A549 (cell line): Measurements from ENCODE around the gene SMAD6. TPM values are rescaled to one million over a fixed set of nuclear protein-coding genes. Genes with fewer than 3 reads are reported as not detected.

Experiments
- ATAC-seq, 2 experiments: fragments of 200-7000 bp in 1 of 2; fragments of >200 bp in 1 of 2; cut with Nextera tagmentation in 1 of 2; cut with Tn5 transposase in 1 of 2; 3 replicates each; pipeline versions ENCODE4 v1.8.0 to v1.9.1; 2018 to 2020; ENCODE audit warnings: mild to moderate bottlenecking in 1 of 2, moderate library complexity in 1 of 2
- CTCF ChIA-PET: fragments of 300-600 bp; sonication (Branson Sonifier 250); formaldehyde crosslinking; extraction: SDS; loops from one replicate; lab custom pipeline; 2021; ENCODE audit warnings: antibody characterized with exemption, inconsistent platforms; lab: Yijun Ruan, JAX
- POLR2A ChIA-PET: fragments of 350-600 bp; formaldehyde crosslinking; extraction: SDS; loops from one replicate; lab custom pipeline; 2021; ENCODE audit warnings: antibody characterized with exemption, inconsistent platforms; lab: Yijun Ruan, JAX
- DNase-seq, 2 experiments: peaks; one replicate each; pipeline versions ENCODE4 v3.0.0 to v3.0.0-alpha.2; 2011 to 2016; ENCODE audit warnings: low read depth in 1 of 2, low spot score in 1 of 2
- FAIRE-seq: peaks from 2 replicates; lab custom pipeline; 2011; peaks lifted over from hg19 to GRCh38; lab: Jason Lieb, UNC
- H3K27ac ChIP-seq, 2 experiments: fragments of >200 bp; sonication (Bioruptor Twin); formaldehyde crosslinking; 3 replicates each; pipeline ENCODE4 v1.5.1; 2016 to 2017
- H3K4me1 ChIP-seq: fragments of >200 bp; sonication (Bioruptor Twin); formaldehyde crosslinking; 3 replicates; pipeline ENCODE4 v1.6.1; 2016
- H3K4me2 ChIP-seq: fragments of >200 bp; sonication (Bioruptor Twin); formaldehyde crosslinking; 3 replicates; pipeline ENCODE4 v1.6.1; 2016
- H3K4me3 ChIP-seq: fragments of >200 bp; sonication (Bioruptor Twin); formaldehyde crosslinking; 3 replicates; pipeline ENCODE4 v1.5.1; 2016
- H3K9me3 ChIP-seq: fragments of >200 bp; sonication (Bioruptor Twin); formaldehyde crosslinking; 3 replicates; pipeline ENCODE4 v1.6.1; 2016
- BHLHE40 ChIP-seq: IDR thresholded peaks from 2 replicates; pipeline ENCODE4 v1.6.1; 2012; ENCODE audit warnings: low read depth, low read length, inconsistent platforms
- CEBPB ChIP-seq, 2 experiments: fragments of >200 bp in 1 of 2; sonication (Bioruptor Twin) in 1 of 2; formaldehyde crosslinking in 1 of 2; IDR thresholded peaks; 2 replicates each; pipeline ENCODE4 v1.6.1; 2012 to 2016
- FOSL2 ChIP-seq, 2 experiments: fragments of 450-650 bp in 1 of 2; fragments of >200 bp in 1 of 2; sonication (Bioruptor Twin) in 1 of 2; formaldehyde crosslinking; IDR thresholded peaks; 2 replicates each; pipeline versions ENCODE4 v1.5.0 to v1.6.1; 2016 to 2020; ENCODE audit warnings: mild to moderate bottlenecking in 1 of 2, moderate library complexity in 1 of 2
- HDAC2 ChIP-seq: fragments of 200-600 bp; sonication (generic); IDR thresholded peaks from 2 replicates; pipeline ENCODE4 v1.6.1; 2016
- HES2 ChIP-seq: fragments of >200 bp; sonication (Bioruptor Twin); formaldehyde crosslinking; IDR thresholded peaks from 2 replicates; pipeline ENCODE4 v1.6.1; 2016
- HOXB13 ChIP-seq: fragments of 250-450 bp; sonication (Bioruptor Pico); IDR thresholded peaks from 2 replicates; pipeline ENCODE4 v1.5.0; 2020; ENCODE audit warnings: low read depth, mild to moderate bottlenecking, moderate library complexity
- KDM1A ChIP-seq: fragments of 200-600 bp; sonication (generic); IDR thresholded peaks from 2 replicates; pipeline ENCODE4 v1.6.1; 2016; ENCODE audit warnings: low read depth, mild to moderate bottlenecking
- MYC ChIP-seq: IDR thresholded peaks from 2 replicates; pipeline ENCODE4 v1.6.1; 2012; ENCODE audit warnings: mild to moderate bottlenecking, inconsistent platforms, low read length, improper control_type of control experiment, borderline replicate concordance
- NPAS2 ChIP-seq: fragments of 250-450 bp; sonication (Bioruptor Pico); IDR thresholded peaks from 2 replicates; pipeline ENCODE4 v1.8.0; 2022; ENCODE audit warnings: mild to moderate bottlenecking, moderate library complexity, borderline replicate concordance
- PBX3 ChIP-seq: IDR thresholded peaks from 2 replicates; pipeline ENCODE4 v1.6.1; 2012
- RARB ChIP-seq: fragments of 250-450 bp; sonication (Bioruptor Pico); IDR thresholded peaks from 2 replicates; pipeline ENCODE4 v1.8.0; 2021; ENCODE audit warnings: mild to moderate bottlenecking, moderate library complexity
- RFX5 ChIP-seq: fragments of 450-650 bp; IDR thresholded peaks from 2 replicates; pipeline ENCODE4 v1.7.1; 2014; ENCODE audit warnings: antibody characterized with exemption, mild to moderate bottlenecking, moderate library complexity
- RNF2 ChIP-seq: fragments of 200-600 bp; sonication (generic); IDR thresholded peaks from 2 replicates; pipeline ENCODE4 v1.6.1; 2016; ENCODE audit warnings: low read depth, mild to moderate bottlenecking, antibody characterized with exemption, moderate library complexity, borderline replicate concordance
- TFCP2L1 ChIP-seq: fragments of 250-450 bp; sonication (Bioruptor Pico); IDR thresholded peaks from 2 replicates; pipeline ENCODE4 v1.5.0; 2021; ENCODE audit warnings: mild to moderate bottlenecking
- ZNF302 ChIP-seq: fragments of 250-450 bp; sonication (Bioruptor Pico); IDR thresholded peaks from 2 replicates; pipeline ENCODE4 v1.9.0; 2021; ENCODE audit warnings: inconsistent platforms, mild to moderate bottlenecking, moderate library complexity
- ZSCAN20 ChIP-seq: fragments of 250-450 bp; sonication (Bioruptor Pico); IDR thresholded peaks from 2 replicates; pipeline ENCODE4 v1.8.0; 2022; ENCODE audit warnings: mild to moderate bottlenecking, moderate library complexity
- whole genome bisulfite sequencing: methylation state at CpG from one replicate; pipeline ENCODE4 v1.1.6; 2017; ENCODE audit errors: missing lambda C conversion rate; 5-methylcytosine and 5-hydroxymethylcytosine counted together
- polyA plus RNA-seq, 4 experiments: library from polyadenylated mRNA; depleted of rRNA in 3 of 4; stranded (reverse); fragments of >200 nt; fragmentation: RNase III in 1 of 4; extraction: RNeasy Plus Mini Kit Qiagen cat#74134 plus additional on column Dnase treatment in 1 of 4; gene quantifications; 2 replicates in 3 of 4; 3 replicates in 1 of 4; pipeline ENCODE4 v1.2.3, GENCODE V29; 2011 to 2017
- TF ChIP-seq, protein P1 (sequence below): fragments of 150-350 bp; IDR thresholded peaks from 2 replicates; pipeline ENCODE4 v1.6.1; 2014; ENCODE audit warnings: low read depth, mild to moderate bottlenecking, low read length

The SMAD6 gene
- polyA plus RNA-seq, 2 of the 4 experiments (the other 2 are of a cell fraction): 9.6 to 46.6 TPM

DNA sequence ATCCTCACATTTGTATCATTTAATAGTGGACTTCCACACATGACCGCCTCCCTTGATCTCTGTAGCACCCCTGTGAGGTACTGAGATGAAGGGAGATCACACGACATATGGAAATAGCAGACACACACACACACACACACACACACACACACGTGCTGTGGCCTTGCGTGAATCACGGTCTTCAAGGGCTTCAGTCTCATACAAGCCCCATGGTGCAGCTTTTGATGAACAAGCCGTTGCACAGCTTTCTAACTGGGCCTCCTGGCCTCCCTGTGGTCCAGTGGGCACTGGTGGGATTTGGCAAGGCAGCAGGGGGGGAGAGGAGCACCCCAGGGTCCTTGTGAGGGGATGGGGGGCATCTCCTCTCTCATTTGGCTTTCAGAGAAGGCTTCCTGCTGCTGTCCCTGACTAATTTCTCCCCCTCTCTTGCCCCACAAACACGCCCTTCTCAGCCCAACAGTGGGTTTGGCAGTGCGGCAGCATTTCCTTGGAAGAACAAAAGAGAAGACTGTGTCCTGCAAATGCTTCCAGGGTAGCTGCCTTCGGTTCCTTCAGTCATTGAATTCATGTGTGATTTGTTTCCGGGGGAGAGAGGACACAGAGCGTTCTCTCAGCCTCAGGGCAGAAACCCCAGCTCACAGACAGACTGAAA is 98.7 kb downstream of the SMAD6 start:
- FAIRE-seq: no peak
- peak overlapping the region; percentile 23; the same call in 1 of the 3 replicates for H3K4me2 ChIP-seq
- H3K27ac ChIP-seq: peak overlapping the region in 1 of 2 experiments; percentile 78; a peak in 3 of 6 replicates
- H3K9me3 ChIP-seq: no peaks in the 10 kb centered on the region; the same call in 2 of the 3 replicates
- peaks cover 61% of the 10 kb centered on the region for H3K4me1 ChIP-seq
- no peak for TF ChIP-seq NPAS2
- no peak for TF ChIP-seq FOSL2 (IDR thresholded peaks at IDR 0.05)
- TF ChIP-seq FOSL2 (CRISPR knock-in tag; IDR thresholded peaks at IDR 0.05): no peak
- TF ChIP-seq ZSCAN20 (CRISPR knock-in tag): no peak
- no peak for TF ChIP-seq HES2
- no peak for ATAC-seq
- peak in 1 of 2 experiments; percentile 38 for DNase-seq
- CTCF ChIA-PET: interaction anchor here (0.6 to 1.6 kb wide), 5 partner anchors 12 to 219 kb away, joined by 3 to 5 read pairs (median 4); no protein-coding TSS in a partner anchor
- H3K4me3 ChIP-seq: no peak overlapping the region
- 91% methylated on average over 11 of the region's 11 CpGs for WGBS
- POLR2A ChIA-PET: no interaction called here

- CTCF ChIA-PET: interaction anchor here (1.0 to 1.6 kb wide), 4 partner anchors 13 to 95 kb away, joined by 3 to 5 read pairs (median 4); no protein-coding TSS in a partner anchor
- WGBS: 91% methylated on average over 3 of the region's 3 CpGs
- Histone ChIP-seq H3K27ac (peak overlapping the region in 1 of 2 experiments; percentile 93; a peak in 3 of 6 replicates), H3K4me1 (peaks cover 61% of the 10 kb centered on the region), H3K9me3 (no peaks in the 10 kb centered on the region; the same call in 2 of the 3 replicates), H3K4me2 (no peak overlapping the region), H3K4me3 (no peak overlapping the region)
- ATAC-seq (no peak), DNase-seq (no peak), FAIRE-seq (no peak)
- POLR2A ChIA-PET: no interaction called here
- no peak for TF ChIP-seq RARB (CRISPR knock-in tag)
- TF ChIP-seq MYC: no peak
- TF ChIP-seq RFX5: no peak
- TF ChIP-seq, protein P1, sequence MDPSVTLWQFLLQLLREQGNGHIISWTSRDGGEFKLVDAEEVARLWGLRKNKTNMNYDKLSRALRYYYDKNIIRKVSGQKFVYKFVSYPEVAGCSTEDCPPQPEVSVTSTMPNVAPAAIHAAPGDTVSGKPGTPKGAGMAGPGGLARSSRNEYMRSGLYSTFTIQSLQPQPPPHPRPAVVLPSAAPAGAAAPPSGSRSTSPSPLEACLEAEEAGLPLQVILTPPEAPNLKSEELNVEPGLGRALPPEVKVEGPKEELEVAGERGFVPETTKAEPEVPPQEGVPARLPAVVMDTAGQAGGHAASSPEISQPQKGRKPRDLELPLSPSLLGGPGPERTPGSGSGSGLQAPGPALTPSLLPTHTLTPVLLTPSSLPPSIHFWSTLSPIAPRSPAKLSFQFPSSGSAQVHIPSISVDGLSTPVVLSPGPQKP: no peak
- no peak for TF ChIP-seq FOSL2 (IDR thresholded peaks at IDR 0.05)
- no peak for TF ChIP-seq FOSL2 (CRISPR knock-in tag; IDR thresholded peaks at IDR 0.05)
- TF ChIP-seq RNF2: no peak
- TF ChIP-seq TFCP2L1 (CRISPR knock-in tag): no peak
- 0 out of 2 replicates have a peak, but pooled peaks have one; percentile 39 for TF ChIP-seq HDAC2
- TF ChIP-seq BHLHE40: no peak
Observed at GRCh38 chr15:66801266-66801665, 99.2 kb downstream of the SMAD6 start.

GRCh38 chr15:66802025-66803001 is 100.3 kb downstream of the SMAD6 start:
- DNase-seq: no peak
- Histone ChIP-seq H3K4me3 (no peak overlapping the region), H3K4me1 (peaks cover 61% of the 10 kb centered on the region), H3K27ac (peak overlapping the region; percentile 83 to 93), H3K9me3 (no peaks in the 10 kb centered on the region; the same call in 2 of the 3 replicates)
- CTCF ChIA-PET: interaction anchor here (1.0 to 4.9 kb wide), 7 partner anchors 12 to 96 kb away, joined by 3 to 39 read pairs (median 4); no protein-coding TSS in a partner anchor
- ATAC-seq: peak; percentile 35 to 42
- POLR2A ChIA-PET: interaction anchor here (0.9 to 1.6 kb wide), 5 partner anchors 23 to 100 kb away, joined by 3 to 7 read pairs (median 4); no protein-coding TSS in a partner anchor
- 60% methylated on average over 13 of the region's 13 CpGs for WGBS
- TF ChIP-seq HOXB13 (CRISPR knock-in tag) (no peak), ZNF302 (CRISPR knock-in tag) (no peak), PBX3 (no peak), KDM1A (no peak), CEBPB (IDR thresholded peaks at IDR 0.05) (peak; percentile 37 to 63; a peak in 2 of 4 replicates)
- TF ChIP-seq, all 56 proteins: peak for 1
- H3K4me2 ChIP-seq: peak overlapping the region; percentile 76
- FAIRE-seq: no peak
